ENCODE results near the gene ARMC3.

ARMC3 gene

DNA sequence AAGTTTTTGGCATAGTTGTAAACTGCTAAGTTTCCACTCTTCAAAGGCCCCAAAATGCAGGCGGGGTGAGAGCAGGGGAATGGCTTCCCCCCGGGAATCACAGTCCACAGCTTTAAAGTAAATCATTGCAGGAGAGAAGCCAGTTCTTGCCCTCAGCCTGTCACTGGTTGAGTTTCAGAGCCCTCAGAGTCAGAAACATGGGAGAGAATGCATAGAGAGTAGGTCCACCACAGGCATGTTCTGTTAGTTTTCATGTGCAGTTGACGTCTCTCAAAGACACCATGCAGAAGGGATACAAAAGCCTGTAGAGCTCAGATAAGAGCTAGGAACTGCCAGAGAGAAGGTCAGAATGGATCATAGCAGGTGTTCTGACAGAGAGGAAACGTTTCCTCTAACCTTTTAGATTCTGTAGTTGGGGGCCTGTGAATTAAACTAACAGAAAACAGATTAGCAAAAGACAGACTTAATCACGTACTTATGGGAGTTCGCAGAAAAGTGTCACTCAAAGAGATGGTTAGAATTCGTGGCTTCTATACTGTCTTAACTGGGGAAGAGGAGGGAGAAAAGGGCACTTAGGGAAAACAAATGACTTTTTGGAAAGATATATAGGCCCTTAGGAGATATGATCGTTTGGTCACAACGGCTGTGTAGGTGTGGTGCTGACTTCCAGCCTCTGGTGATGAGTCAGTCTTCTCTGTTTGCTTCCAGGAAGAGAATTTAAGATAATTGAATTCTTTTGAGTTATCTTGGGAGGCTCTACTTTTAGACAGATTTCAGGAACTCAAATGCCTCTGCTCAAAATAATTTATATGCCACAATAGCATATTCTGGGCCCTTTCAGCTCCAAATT lies 119.6 kb downstream of the ARMC3 start:
- no peak for DNase-seq (ENCODE audit: low read depth in 1 of 2, low spot score in 1 of 2)
- TF ChIP-seq GABPA (IDR thresholded peaks at IDR 0.05; ENCODE audit: low read depth) = no peak
- TF ChIP-seq, protein P1, sequence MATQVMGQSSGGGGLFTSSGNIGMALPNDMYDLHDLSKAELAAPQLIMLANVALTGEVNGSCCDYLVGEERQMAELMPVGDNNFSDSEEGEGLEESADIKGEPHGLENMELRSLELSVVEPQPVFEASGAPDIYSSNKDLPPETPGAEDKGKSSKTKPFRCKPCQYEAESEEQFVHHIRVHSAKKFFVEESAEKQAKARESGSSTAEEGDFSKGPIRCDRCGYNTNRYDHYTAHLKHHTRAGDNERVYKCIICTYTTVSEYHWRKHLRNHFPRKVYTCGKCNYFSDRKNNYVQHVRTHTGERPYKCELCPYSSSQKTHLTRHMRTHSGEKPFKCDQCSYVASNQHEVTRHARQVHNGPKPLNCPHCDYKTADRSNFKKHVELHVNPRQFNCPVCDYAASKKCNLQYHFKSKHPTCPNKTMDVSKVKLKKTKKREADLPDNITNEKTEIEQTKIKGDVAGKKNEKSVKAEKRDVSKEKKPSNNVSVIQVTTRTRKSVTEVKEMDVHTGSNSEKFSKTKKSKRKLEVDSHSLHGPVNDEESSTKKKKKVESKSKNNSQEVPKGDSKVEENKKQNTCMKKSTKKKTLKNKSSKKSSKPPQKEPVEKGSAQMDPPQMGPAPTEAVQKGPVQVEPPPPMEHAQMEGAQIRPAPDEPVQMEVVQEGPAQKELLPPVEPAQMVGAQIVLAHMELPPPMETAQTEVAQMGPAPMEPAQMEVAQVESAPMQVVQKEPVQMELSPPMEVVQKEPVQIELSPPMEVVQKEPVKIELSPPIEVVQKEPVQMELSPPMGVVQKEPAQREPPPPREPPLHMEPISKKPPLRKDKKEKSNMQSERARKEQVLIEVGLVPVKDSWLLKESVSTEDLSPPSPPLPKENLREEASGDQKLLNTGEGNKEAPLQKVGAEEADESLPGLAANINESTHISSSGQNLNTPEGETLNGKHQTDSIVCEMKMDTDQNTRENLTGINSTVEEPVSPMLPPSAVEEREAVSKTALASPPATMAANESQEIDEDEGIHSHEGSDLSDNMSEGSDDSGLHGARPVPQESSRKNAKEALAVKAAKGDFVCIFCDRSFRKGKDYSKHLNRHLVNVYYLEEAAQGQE (IDR thresholded peaks at IDR 0.05; ENCODE audit: insufficient replicate concordance, low read depth) = no peak
- TF ChIP-seq SPI1 (IDR thresholded peaks at IDR 0.05; ENCODE audit: borderline replicate concordance, low read depth) = no peak
- no peak for TF ChIP-seq POLR2AphosphoS5 (IDR thresholded peaks at IDR 0.05; ENCODE audit: low read depth)
- no peaks in the 10 kb centered on the region for H3K27me3 ChIP-seq (ENCODE audit: insufficient read depth, poor library complexity, severe bottlenecking)
- no peak overlapping the region for H3K27ac ChIP-seq (replicated peaks)
- no peak overlapping the region for H3K4me3 ChIP-seq (replicated peaks; ENCODE audit: insufficient read depth, low read length)

DNA sequence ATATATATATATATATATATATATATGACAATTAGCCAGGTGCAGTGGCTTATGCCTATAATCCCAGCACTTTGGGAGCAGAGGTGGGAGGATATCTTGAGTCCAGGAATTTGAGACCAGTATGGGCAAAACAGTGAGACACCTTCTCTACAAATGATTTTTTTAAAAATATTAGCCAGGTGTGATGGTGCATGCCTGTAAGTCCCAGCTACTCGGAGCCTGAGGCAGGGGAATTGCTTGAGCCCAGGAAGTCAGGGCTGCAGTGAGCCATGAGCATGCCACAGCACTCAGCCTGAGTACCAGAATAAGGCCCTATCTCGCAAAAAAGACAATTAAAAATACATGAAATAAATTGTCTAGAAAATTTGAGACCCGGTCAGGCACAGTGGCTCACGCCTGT lies 120.3 kb downstream of the ARMC3 start:
- no peak for DNase-seq (ENCODE audit: low read depth in 1 of 2, low spot score in 1 of 2)
- no peak overlapping the region for H3K4me3 ChIP-seq (replicated peaks; ENCODE audit: insufficient read depth, low read length)
- no peaks in the 10 kb centered on the region for H3K27me3 ChIP-seq (ENCODE audit: insufficient read depth, poor library complexity, severe bottlenecking)
- no peak overlapping the region for H3K27ac ChIP-seq (replicated peaks)
- TF ChIP-seq GABPA (IDR thresholded peaks at IDR 0.05; ENCODE audit: low read depth) (no peak), POLR2AphosphoS5 (IDR thresholded peaks at IDR 0.05; ENCODE audit: low read depth) (no peak), SPI1 (IDR thresholded peaks at IDR 0.05; ENCODE audit: borderline replicate concordance, low read depth) (no peak)
- TF ChIP-seq, protein P1 (IDR thresholded peaks at IDR 0.05; ENCODE audit: insufficient replicate concordance, low read depth) = no peak
- TF ChIP-seq, protein P2, sequence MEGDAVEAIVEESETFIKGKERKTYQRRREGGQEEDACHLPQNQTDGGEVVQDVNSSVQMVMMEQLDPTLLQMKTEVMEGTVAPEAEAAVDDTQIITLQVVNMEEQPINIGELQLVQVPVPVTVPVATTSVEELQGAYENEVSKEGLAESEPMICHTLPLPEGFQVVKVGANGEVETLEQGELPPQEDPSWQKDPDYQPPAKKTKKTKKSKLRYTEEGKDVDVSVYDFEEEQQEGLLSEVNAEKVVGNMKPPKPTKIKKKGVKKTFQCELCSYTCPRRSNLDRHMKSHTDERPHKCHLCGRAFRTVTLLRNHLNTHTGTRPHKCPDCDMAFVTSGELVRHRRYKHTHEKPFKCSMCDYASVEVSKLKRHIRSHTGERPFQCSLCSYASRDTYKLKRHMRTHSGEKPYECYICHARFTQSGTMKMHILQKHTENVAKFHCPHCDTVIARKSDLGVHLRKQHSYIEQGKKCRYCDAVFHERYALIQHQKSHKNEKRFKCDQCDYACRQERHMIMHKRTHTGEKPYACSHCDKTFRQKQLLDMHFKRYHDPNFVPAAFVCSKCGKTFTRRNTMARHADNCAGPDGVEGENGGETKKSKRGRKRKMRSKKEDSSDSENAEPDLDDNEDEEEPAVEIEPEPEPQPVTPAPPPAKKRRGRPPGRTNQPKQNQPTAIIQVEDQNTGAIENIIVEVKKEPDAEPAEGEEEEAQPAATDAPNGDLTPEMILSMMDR (IDR thresholded peaks at IDR 0.05; ENCODE audit: insufficient read depth, low read length) = no peak

DNA sequence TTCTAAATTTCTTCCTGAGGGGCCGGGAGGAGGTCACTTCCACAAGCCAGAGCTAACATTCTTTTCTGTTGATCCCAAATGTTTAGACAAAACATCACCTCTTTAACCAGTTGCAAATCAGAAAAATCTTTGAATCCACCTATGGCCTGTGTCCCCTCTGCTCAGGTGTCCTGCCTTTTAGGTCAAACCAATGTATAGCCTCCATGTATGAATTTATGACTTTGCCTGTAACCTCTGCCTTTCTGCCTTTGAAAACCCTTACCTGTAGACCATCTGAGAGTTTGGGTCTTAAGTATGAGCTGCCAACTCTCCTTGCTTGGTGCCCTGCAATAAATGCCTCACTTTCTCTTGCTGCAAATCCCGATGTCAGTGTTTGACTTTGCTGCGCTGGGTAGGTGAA lies 123.4 kb downstream of the ARMC3 start:
- H3K27ac ChIP-seq (replicated peaks) = no peak overlapping the region
- no peak overlapping the region for H3K4me3 ChIP-seq (replicated peaks; ENCODE audit: insufficient read depth, low read length)
- DNase-seq (ENCODE audit: low read depth in 1 of 2, low spot score in 1 of 2) = no peak
- TF ChIP-seq, protein P2 (IDR thresholded peaks at IDR 0.05; ENCODE audit: insufficient read depth, low read length) = no peak
- TF ChIP-seq SPI1 (IDR thresholded peaks at IDR 0.05; ENCODE audit: borderline replicate concordance, low read depth) (no peak), GABPA (IDR thresholded peaks at IDR 0.05; ENCODE audit: low read depth) (no peak), POLR2AphosphoS5 (IDR thresholded peaks at IDR 0.05; ENCODE audit: low read depth) (no peak)
- TF ChIP-seq, protein P1 (IDR thresholded peaks at IDR 0.05; ENCODE audit: insufficient replicate concordance, low read depth) = no peak
- H3K27me3 ChIP-seq (ENCODE audit: insufficient read depth, poor library complexity, severe bottlenecking) = no peaks in the 10 kb centered on the region

Data from HL-60 (cell line).